ENCODE data around the gene RRP12.

RRP12 gene

GRCh38 chr10:97311111-97311626 lies 90.0 kb downstream of the RRP12 start:
- TF ChIP-seq CTCF (IDR thresholded peaks at IDR 0.05): no peak

DNA sequence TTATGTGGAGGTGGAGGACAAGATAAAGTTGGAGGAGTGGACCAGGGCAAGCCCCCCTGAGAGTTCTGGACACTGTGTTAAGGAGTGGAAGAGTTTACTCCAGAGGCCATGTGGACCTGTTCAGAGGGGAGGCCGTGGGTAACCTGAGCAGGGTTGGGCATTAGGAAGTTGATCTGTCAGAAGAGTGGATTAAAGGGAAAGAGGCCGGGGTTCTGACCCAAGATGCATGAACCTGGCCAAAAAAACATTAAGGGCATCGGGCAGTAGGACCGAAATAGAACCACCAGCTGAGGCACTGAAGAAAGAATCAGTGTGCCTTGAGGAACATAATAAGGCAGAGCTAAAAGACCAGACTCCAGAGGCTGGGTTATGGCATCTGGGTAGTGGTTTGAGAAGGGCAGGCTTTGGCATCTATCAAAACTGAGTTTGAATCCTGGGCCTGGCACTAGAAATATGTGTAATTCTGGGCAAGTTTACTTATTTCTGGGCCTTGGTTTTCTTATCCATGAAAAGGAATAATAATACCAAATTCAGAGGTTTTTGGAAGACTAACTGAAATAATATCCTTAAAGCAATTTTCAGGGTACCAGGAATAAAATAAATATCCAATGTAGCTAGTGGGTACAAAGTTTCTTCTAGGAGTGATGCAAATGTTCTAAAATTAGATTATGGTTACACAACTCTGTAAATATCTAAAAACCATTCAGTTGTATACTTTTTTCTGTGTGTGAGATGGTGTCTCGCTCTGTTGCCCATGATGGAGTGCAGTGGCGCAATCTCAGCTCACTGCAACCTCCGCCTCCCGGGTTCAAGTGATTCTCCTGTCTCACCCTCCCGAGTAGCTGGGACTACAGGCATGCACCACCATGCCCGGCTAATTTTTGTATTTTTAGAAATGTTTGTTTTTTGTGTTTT lies 93.0 kb downstream of the RRP12 start:
- no peak for TF ChIP-seq CTCF (IDR thresholded peaks at IDR 0.05)

GRCh38 chr10:97307441-97307840 lies 93.7 kb downstream of the RRP12 start:
- TF ChIP-seq CTCF (IDR thresholded peaks at IDR 0.05): no peak

Data from LNCAP (cell line).